Measurements from ENCODE around the gene TRIM38. TPM values are rescaled to one million over a fixed set of nuclear protein-coding genes. Genes with fewer than 3 reads are reported as not detected.
"Not testable (repeated sequence)": the region's sequence is repeated elsewhere in the genome, so short reads cannot be mapped to it uniquely, and the experiment has no call there.

TRIM38 gene
- total and polyA plus RNA-seq, 4 donors: 7.2 to 18.0 (median 10.1) TPM

- peaks cover 0 to 3% (median 0%) of the 10 kb centered on the region in 5 donors for H3K4me1 ChIP-seq (ENCODE audit: control insufficient read depth in 5 of 5, insufficient read depth in 5 of 5, low read length in 5 of 5)
- H3K36me3 ChIP-seq (ENCODE audit: control insufficient read depth in 4 of 4, insufficient read depth in 4 of 4, low read length in 4 of 4): no peaks in the 10 kb centered on the region
- ATAC-seq (ENCODE audit: insufficient read depth, low FRiP score) (no peak), DNase-seq (peak in 2 of 3 donors; percentile 18 to 44)
- H3K9me3 ChIP-seq (ENCODE audit: control insufficient read depth in 4 of 4, insufficient read depth in 3 of 4, low read length in 3 of 4): no peaks in the 10 kb centered on the region
- no peak overlapping the region for H3K27ac ChIP-seq (ENCODE audit: low read depth in 1 of 2, low read length in 1 of 2)
- TF ChIP-seq CTCF (IDR thresholded peaks at IDR 0.05; ENCODE audit: control extremely low read depth, extremely low read depth): no peak
- no peak overlapping the region for H3K4me3 ChIP-seq
- H3K9ac ChIP-seq (ENCODE audit: insufficient read depth in 1 of 2, low read length in 2 of 2): no peak overlapping the region
- H3K27me3 ChIP-seq (ENCODE audit: control insufficient read depth in 3 of 3, insufficient read depth in 3 of 3, low read length in 2 of 3): no peaks in the 10 kb centered on the region
- 43 to 59% methylated on average over 2 of the region's 2 CpGs for WGBS, 2 donors
Measured at GRCh38 chr6:25927756-25928216, 34.8 kb upstream of the TRIM38 start.

- no peaks in the 10 kb centered on the region for H3K9me3 ChIP-seq (ENCODE audit: control insufficient read depth in 4 of 4, insufficient read depth in 3 of 4, low read length in 3 of 4)
- ATAC-seq (ENCODE audit: insufficient read depth, low FRiP score) (no peak), DNase-seq (no peak)
- no peak overlapping the region for H3K4me3 ChIP-seq
- no peak overlapping the region for H3K27ac ChIP-seq (ENCODE audit: low read depth in 1 of 2, low read length in 1 of 2)
- no peaks in the 10 kb centered on the region for H3K36me3 ChIP-seq (ENCODE audit: control insufficient read depth in 4 of 4, insufficient read depth in 4 of 4, low read length in 4 of 4)
- H3K27me3 ChIP-seq (ENCODE audit: control insufficient read depth in 3 of 3, insufficient read depth in 3 of 3, low read length in 2 of 3): no peaks in the 10 kb centered on the region
- 81 to 91% methylated on average over 4 of the region's 4 CpGs for WGBS, 2 donors
- H3K9ac ChIP-seq (ENCODE audit: insufficient read depth in 1 of 2, low read length in 2 of 2): no peak overlapping the region
- no peak for TF ChIP-seq CTCF (IDR thresholded peaks at IDR 0.05; ENCODE audit: control extremely low read depth, extremely low read depth)
- H3K4me1 ChIP-seq (ENCODE audit: control insufficient read depth in 5 of 5, insufficient read depth in 5 of 5, low read length in 5 of 5): peaks cover 0 to 3% (median 0%) of the 10 kb centered on the region in 5 donors
Measured at GRCh38 chr6:25928562-25929324, 33.9 kb upstream of the TRIM38 start.

GRCh38 chr6:25929785-25930184 is 32.8 kb upstream of the TRIM38 start:
- not testable (repeated sequence) for H3K4me1 ChIP-seq (ENCODE audit: control insufficient read depth in 5 of 5, insufficient read depth in 5 of 5, low read length in 5 of 5); H3K36me3 ChIP-seq (ENCODE audit: control insufficient read depth in 4 of 4, insufficient read depth in 4 of 4, low read length in 4 of 4); DNase-seq; H3K9ac ChIP-seq (ENCODE audit: insufficient read depth in 1 of 2, low read length in 2 of 2); H3K27me3 ChIP-seq (ENCODE audit: control insufficient read depth in 3 of 3, insufficient read depth in 3 of 3, low read length in 2 of 3); H3K4me3 ChIP-seq; H3K9me3 ChIP-seq (ENCODE audit: control insufficient read depth in 4 of 4, insufficient read depth in 3 of 4, low read length in 3 of 4); ATAC-seq (ENCODE audit: insufficient read depth, low FRiP score); H3K27ac ChIP-seq (ENCODE audit: low read depth in 1 of 2, low read length in 1 of 2)
- WGBS, 2 donors: 91 to 94% methylated on average over 12 of the region's 12 CpGs

GRCh38 chr6:25930532-25931410 is 31.8 kb upstream of the TRIM38 start, which contains the start of gene SLC17A2:
SLC17A2 (minus strand) TSS chr6:25930691; CDS start chr6:25925796, 4,895 bp downstream.
- no peak for TF ChIP-seq CTCF (IDR thresholded peaks at IDR 0.05; ENCODE audit: control extremely low read depth, extremely low read depth)
- no peak within 1 kb of the TSS for H3K27ac ChIP-seq (ENCODE audit: low read depth in 1 of 2, low read length in 1 of 2)
- H3K27me3 ChIP-seq (ENCODE audit: control insufficient read depth in 3 of 3, insufficient read depth in 3 of 3, low read length in 2 of 3): peaks cover 0 to 3% (median 0%) of the 10 kb centered on the region in 3 donors
- no peaks in the 10 kb centered on the region for H3K36me3 ChIP-seq (ENCODE audit: control insufficient read depth in 4 of 4, insufficient read depth in 4 of 4, low read length in 4 of 4)
- H3K4me3 ChIP-seq: no peak within 1 kb of the TSS
- 79 to 82% methylated on average over 9 of the region's 9 CpGs for WGBS, 2 donors
- no peak for DNase-seq
- no peak within 1 kb of the TSS for H3K9ac ChIP-seq (ENCODE audit: insufficient read depth in 1 of 2, low read length in 2 of 2)
- ATAC-seq (ENCODE audit: insufficient read depth, low FRiP score): no peak
- peaks cover 0 to 3% (median 0%) of the 10 kb centered on the region in 5 donors for H3K4me1 ChIP-seq (ENCODE audit: control insufficient read depth in 5 of 5, insufficient read depth in 5 of 5, low read length in 5 of 5)
- no peaks in the 10 kb centered on the region for H3K9me3 ChIP-seq (ENCODE audit: control insufficient read depth in 4 of 4, insufficient read depth in 3 of 4, low read length in 3 of 4)
